Choroid plexus epithelial cell (primary cell): ENCODE results near the gene UBQLN4.

Experiments
- DNase-seq: peaks from one replicate; pipeline ENCODE4 v3.0.0-alpha.2; 2010; ENCODE audit warnings: low read depth
- H3K4me3 ChIP-seq: 2 replicates; pipeline ENCODE4 v1.5.1; 2011; ENCODE audit warnings: low read depth, mild to moderate bottlenecking, control low read depth, low read length, moderate library complexity
- CTCF ChIP-seq: conservative IDR thresholded peaks from 2 replicates; pipeline ENCODE4 v1.5.1; 2011; ENCODE audit warnings: low read depth, mild to moderate bottlenecking, control low read depth, inconsistent platforms, low read length, moderate library complexity

The UBQLN4 gene

GRCh38 chr1:156053768-156054499 lies at the start of gene UBQLN4:
UBQLN4 (minus strand) TSS chr1:156053798; CDS start chr1:156053701, 97 bp downstream.
- peak within 1 kb of the TSS; percentile 99 for H3K4me3 ChIP-seq
- DNase-seq: peak; percentile 90
- TF ChIP-seq CTCF: peak; percentile 33

GRCh38 chr1:156102633-156103511 lies 49.3 kb upstream of the UBQLN4 start:
- DNase-seq: no peak
- no peak for TF ChIP-seq CTCF
- no peak overlapping the region for H3K4me3 ChIP-seq

- no peak for TF ChIP-seq CTCF
- no peak for DNase-seq
- H3K4me3 ChIP-seq: no peak overlapping the region
Measured at GRCh38 chr1:156101880-156102279, 48.3 kb upstream of the UBQLN4 start.

- no peak overlapping the region for H3K4me3 ChIP-seq
- DNase-seq: no peak
- TF ChIP-seq CTCF: no peak
Measured at GRCh38 chr1:156100205-156100995, 46.8 kb upstream of the UBQLN4 start.

GRCh38 chr1:156099282-156099681 lies 45.7 kb upstream of the UBQLN4 start:
- DNase-seq: no peak
- no peak for TF ChIP-seq CTCF
- no peak overlapping the region for H3K4me3 ChIP-seq

- H3K4me3 ChIP-seq: no peak overlapping the region
- no peak for DNase-seq
- no peak for TF ChIP-seq CTCF
Measured at GRCh38 chr1:156098784-156099183, 45.2 kb upstream of the UBQLN4 start.
